IPS-18a (cell line): ENCODE results near the gene TMEM134.

Source experiments
- H3K27ac ChIP-seq: one replicate; pipeline ENCODE4 v1.5.1; 2013; ENCODE audit warnings: low read length
- H3K27me3 ChIP-seq: one replicate; pipeline ENCODE4 v1.6.1; 2013; ENCODE audit warnings: mild to moderate bottlenecking, low read length; ENCODE audit not compliant: control insufficient read depth, insufficient read depth
- H3K36me3 ChIP-seq: one replicate; pipeline ENCODE4 v1.6.1; 2013; ENCODE audit warnings: low read depth, low read length; ENCODE audit not compliant: control insufficient read depth
- H3K4me1 ChIP-seq: one replicate; pipeline ENCODE4 v1.6.1; 2013; ENCODE audit warnings: low read depth, low read length; ENCODE audit not compliant: control insufficient read depth
- H3K4me3 ChIP-seq: one replicate; pipeline ENCODE4 v1.5.1; 2013; ENCODE audit warnings: low read length
- H3K9ac ChIP-seq: one replicate; pipeline ENCODE4 v1.6.1; 2013; ENCODE audit warnings: mild to moderate bottlenecking, low read length, moderate library complexity
- H3K9me3 ChIP-seq: one replicate; pipeline ENCODE4 v1.6.1; 2013; ENCODE audit warnings: low read depth, low read length; ENCODE audit not compliant: control insufficient read depth

TMEM134 gene

GRCh38 chr11:67498544-67498972, 29.5 kb upstream of the TMEM134 start:
- Histone ChIP-seq H3K4me3 (no peak overlapping the region), H3K36me3 (no peaks in the 10 kb centered on the region), H3K27ac (no peak overlapping the region), H3K9ac (no peak overlapping the region), H3K27me3 (peaks cover 8% of the 10 kb centered on the region), H3K9me3 (no peaks in the 10 kb centered on the region), H3K4me1 (peaks cover under 1% of the 10 kb centered on the region)

GRCh38 chr11:67497656-67498291, 28.7 kb upstream of the TMEM134 start:
- Histone ChIP-seq H3K27me3 (peaks cover under 1% of the 10 kb centered on the region), H3K9me3 (no peaks in the 10 kb centered on the region), H3K27ac (no peak overlapping the region), H3K36me3 (no peaks in the 10 kb centered on the region), H3K4me3 (no peak overlapping the region), H3K9ac (no peak overlapping the region), H3K4me1 (no peaks in the 10 kb centered on the region)

- no peaks in the 10 kb centered on the region for H3K27me3 ChIP-seq
- no peak overlapping the region for H3K9ac ChIP-seq
- peaks cover 11% of the 10 kb centered on the region for H3K36me3 ChIP-seq
- no peaks in the 10 kb centered on the region for H3K4me1 ChIP-seq
- no peak overlapping the region for H3K4me3 ChIP-seq
- no peaks in the 10 kb centered on the region for H3K9me3 ChIP-seq
- H3K27ac ChIP-seq, result no peak overlapping the region
Measured at GRCh38 chr11:67496113-67496512, 27.1 kb upstream of the TMEM134 start.

GRCh38 chr11:67495234-67496005, 26.4 kb upstream of the TMEM134 start:
- H3K27ac ChIP-seq, result no peak overlapping the region

GRCh38 chr11:67494371-67495233, 25.6 kb upstream of the TMEM134 start:
- H3K4me1 ChIP-seq, result no peaks in the 10 kb centered on the region
- H3K27ac ChIP-seq, result no peak overlapping the region
- no peaks in the 10 kb centered on the region for H3K9me3 ChIP-seq
- H3K27me3 ChIP-seq, result no peaks in the 10 kb centered on the region
- H3K4me3 ChIP-seq, result no peak overlapping the region
- H3K36me3 ChIP-seq, result peaks cover 13% of the 10 kb centered on the region
- H3K9ac ChIP-seq, result no peak overlapping the region

More at GRCh38 chr11:67495234-67496005, 26.4 kb upstream of the TMEM134 start:
- Histone ChIP-seq H3K36me3 (peaks cover 13% of the 10 kb centered on the region), H3K4me3 (no peak overlapping the region), H3K9me3 (no peaks in the 10 kb centered on the region), H3K9ac (no peak overlapping the region), H3K27me3 (no peaks in the 10 kb centered on the region), H3K4me1 (no peaks in the 10 kb centered on the region)

- Histone ChIP-seq H3K4me1 (no peaks in the 10 kb centered on the region), H3K27me3 (no peaks in the 10 kb centered on the region), H3K4me3 (no peak overlapping the region), H3K36me3 (peaks cover 13% of the 10 kb centered on the region), H3K27ac (no peak overlapping the region), H3K9ac (no peak overlapping the region), H3K9me3 (no peaks in the 10 kb centered on the region)
Measured at GRCh38 chr11:67493548-67494370, 24.7 kb upstream of the TMEM134 start.

GRCh38 chr11:67492801-67493547, 23.9 kb upstream of the TMEM134 start:
- Histone ChIP-seq H3K9me3 (no peaks in the 10 kb centered on the region), H3K9ac (no peak overlapping the region), H3K27me3 (no peaks in the 10 kb centered on the region), H3K36me3 (peaks cover 13% of the 10 kb centered on the region), H3K27ac (no peak overlapping the region), H3K4me1 (no peaks in the 10 kb centered on the region), H3K4me3 (no peak overlapping the region)

- H3K27ac ChIP-seq, result no peak overlapping the region
Measured at GRCh38 chr11:67492069-67492727, 23.1 kb upstream of the TMEM134 start.

GRCh38 chr11:67491276-67492068, 22.4 kb upstream of the TMEM134 start:
- Histone ChIP-seq H3K9ac (no peak overlapping the region), H3K4me3 (no peak overlapping the region), H3K27ac (no peak overlapping the region), H3K9me3 (no peaks in the 10 kb centered on the region), H3K27me3 (no peaks in the 10 kb centered on the region), H3K36me3 (peaks cover 13% of the 10 kb centered on the region), H3K4me1 (no peaks in the 10 kb centered on the region)

More at GRCh38 chr11:67492069-67492727, 23.1 kb upstream of the TMEM134 start:
- peaks cover 13% of the 10 kb centered on the region for H3K36me3 ChIP-seq
- no peaks in the 10 kb centered on the region for H3K9me3 ChIP-seq
- no peaks in the 10 kb centered on the region for H3K4me1 ChIP-seq
- no peak overlapping the region for H3K4me3 ChIP-seq
- no peaks in the 10 kb centered on the region for H3K27me3 ChIP-seq
- H3K9ac ChIP-seq, result no peak overlapping the region

GRCh38 chr11:67490727-67491065, 21.6 kb upstream of the TMEM134 start:
- no peak overlapping the region for H3K9ac ChIP-seq
- H3K27ac ChIP-seq, result no peak overlapping the region
- no peaks in the 10 kb centered on the region for H3K9me3 ChIP-seq
- peaks cover 13% of the 10 kb centered on the region for H3K36me3 ChIP-seq
- H3K4me3 ChIP-seq, result no peak overlapping the region
- no peaks in the 10 kb centered on the region for H3K4me1 ChIP-seq
- no peaks in the 10 kb centered on the region for H3K27me3 ChIP-seq
